Breast epithelium (tissue), 3 donors: ENCODE data around the gene COMMD9.

Experiments
- CTCF ChIP-seq, 3 donors: fragments of 450-650 bp; IDR thresholded peaks; one replicate each; pipeline ENCODE4 v1.5.1; 2016 to 2017; ENCODE audit warnings: antibody characterized with exemption in 3 of 3, mild to moderate bottlenecking in 3 of 3, moderate library complexity in 3 of 3
- POLR2A ChIP-seq: fragments of 450-650 bp; IDR thresholded peaks from one replicate; pipeline ENCODE4 v1.6.1; 2016; ENCODE audit warnings: antibody characterized with exemption, mild to moderate bottlenecking, moderate library complexity

GRCh38 chr11:36271794-36272407 is 17.3 kb downstream of the COMMD9 start:
- TF ChIP-seq POLR2A, result no peak
- no peak for TF ChIP-seq CTCF (IDR thresholded peaks at IDR 0.05)
